AG04449 (cell line): Measurements from ENCODE around the gene VSIG10L.

Experiments
- CTCF ChIA-PET: fragments of 350-600 bp; formaldehyde crosslinking; extraction: SDS; loops from one replicate; lab custom pipeline; 2021; ENCODE audit warnings: antibody characterized with exemption; lab: Yijun Ruan, JAX
- POLR2A ChIA-PET: fragments of 400-600, 350-600 bp; formaldehyde crosslinking; extraction: SDS; loops from one replicate; lab custom pipeline; 2020; ENCODE audit warnings: antibody characterized with exemption, inconsistent platforms; lab: Yijun Ruan, JAX
- DNase-seq: peaks from one replicate; pipeline ENCODE4 v3.0.0-alpha.2; 2010; ENCODE audit warnings: low read depth, low spot score
- H3K4me3 ChIP-seq: 2 replicates; pipeline ENCODE4 v1.5.1; 2011; ENCODE audit warnings: low read depth, mild to moderate bottlenecking, control low read depth, low read length
- CTCF ChIP-seq: IDR thresholded peaks from one replicate; pipeline ENCODE4 v1.5.1; 2011; ENCODE audit warnings: mild to moderate bottlenecking, moderate library complexity, low read length, control low read depth, inconsistent platforms; ENCODE audit not compliant: insufficient read depth; ENCODE audit errors: missing control alignments

VSIG10L gene

GRCh38 chr19:51316688-51317087, 25.3 kb downstream of the VSIG10L start:
- no peak for TF ChIP-seq CTCF
- POLR2A ChIA-PET, result no interaction called here
- no peak overlapping the region for H3K4me3 ChIP-seq
- DNase-seq, result no peak
- CTCF ChIA-PET, result interaction anchor here (1.0 kb wide), 1 partner anchor 36 kb away, joined by 3 read pairs; no protein-coding TSS in a partner anchor

- TF ChIP-seq CTCF, result no peak
- POLR2A ChIA-PET, result no interaction called here
- H3K4me3 ChIP-seq, result no peak within 1 kb of the TSS
These were observed 30.3 kb downstream of the VSIG10L start, which contains the start of gene IGLON5 for GRCh38 chr19:51311351-51312257. Gene IGLON5, plus strand, starts transcription at chr19:51311644. Its CDS starts 204 bp downstream, at chr19:51311848.

GRCh38 chr19:51305479-51305878, 36.5 kb downstream of the VSIG10L start:
- POLR2A ChIA-PET, result no interaction called here
- no peak for TF ChIP-seq CTCF
- DNase-seq, result no peak
- no peak overlapping the region for H3K4me3 ChIP-seq
- CTCF ChIA-PET, result no interaction called here

More at GRCh38 chr19:51311351-51312257, 30.3 kb downstream of the VSIG10L start, which contains the start of gene IGLON5:
- no peak for DNase-seq
- CTCF ChIA-PET, result no interaction called here

- ChIA-PET CTCF (no interaction called here), POLR2A (no interaction called here)
- TF ChIP-seq CTCF, result no peak
- H3K4me3 ChIP-seq, result no peak overlapping the region
- DNase-seq, result no peak
These were observed 40.7 kb downstream of the VSIG10L start for GRCh38 chr19:51301266-51301665.

GRCh38 chr19:51297406-51297805, 44.5 kb downstream of the VSIG10L start:
- H3K4me3 ChIP-seq, result no peak overlapping the region
- ChIA-PET CTCF (no interaction called here), POLR2A (no interaction called here)
- no peak for TF ChIP-seq CTCF
- DNase-seq, result no peak

GRCh38 chr19:51296336-51297093, 45.4 kb downstream of the VSIG10L start:
- DNase-seq, result no peak
- CTCF ChIA-PET, result no interaction called here
- POLR2A ChIA-PET, result no interaction called here

More at GRCh38 chr19:51296336-51297093, 45.4 kb downstream of the VSIG10L start:
- H3K4me3 ChIP-seq, result no peak overlapping the region
- no peak for TF ChIP-seq CTCF
